GM23338 (cell line): ENCODE results near the gene POU3F3.
A peak's percentile ranks its signal among the peaks of the same experiment; 100 is the strongest.

ENCODE experiments used
- CREB1 ChIP-seq: fragments of 250-450 bp; sonication (Bioruptor Pico); IDR thresholded peaks from 2 replicates; pipeline ENCODE4 v1.5.0; 2020; ENCODE audit warnings: low read depth, mild to moderate bottlenecking, moderate library complexity
- EZH2 ChIP-seq: fragments of 200-600 bp; sonication (generic); IDR thresholded peaks from one replicate; pipeline ENCODE4 v1.8.0; 2017; ENCODE audit warnings: antibody characterized with exemption, mild to moderate bottlenecking, low read depth; ENCODE audit not compliant: unreplicated experiment
- EZH2phosphoT487 ChIP-seq: fragments of 200-600 bp; sonication (generic); IDR thresholded peaks from one replicate; pipeline ENCODE4 v1.8.1; 2018; ENCODE audit warnings: antibody characterized with exemption; ENCODE audit not compliant: unreplicated experiment
- JUNB ChIP-seq: IDR thresholded peaks from one replicate; pipeline ENCODE4 v1.6.1; 2016; ENCODE audit warnings: antibody characterized with exemption; ENCODE audit not compliant: unreplicated experiment
- POLR2AphosphoS5 ChIP-seq: IDR thresholded peaks from 2 replicates; pipeline ENCODE4 v1.6.1; 2016; ENCODE audit warnings: antibody characterized with exemption, low read depth
- TF ChIP-seq, protein P1 (sequence below): fragments of 250-450 bp; sonication (Bioruptor Pico); IDR thresholded peaks from 2 replicates; pipeline ENCODE4 v1.5.0; 2020; ENCODE audit warnings: mild to moderate bottlenecking, moderate library complexity
- TF ChIP-seq, protein P2 (sequence below), 2 experiments: fragments of 200-600 bp in 1 of 2; sonication (generic) in 1 of 2; conservative IDR thresholded peaks; 2 replicates each; pipeline versions ENCODE4 v1.5.1 to v1.6.1; 2016 to 2017; ENCODE audit warnings: antibody characterized with exemption in 2 of 2, low read depth in 2 of 2, mild to moderate bottlenecking in 2 of 2, moderate library complexity in 1 of 2
- TF ChIP-seq, protein P3 (sequence below): IDR thresholded peaks from one replicate; pipeline ENCODE4 v1.6.1; 2018; ENCODE audit warnings: antibody characterized with exemption; ENCODE audit not compliant: unreplicated experiment
- TF ChIP-seq, protein P4 (sequence below): IDR thresholded peaks from 2 replicates; pipeline ENCODE4 v1.6.1; 2016; ENCODE audit warnings: antibody characterized with exemption

DNA sequence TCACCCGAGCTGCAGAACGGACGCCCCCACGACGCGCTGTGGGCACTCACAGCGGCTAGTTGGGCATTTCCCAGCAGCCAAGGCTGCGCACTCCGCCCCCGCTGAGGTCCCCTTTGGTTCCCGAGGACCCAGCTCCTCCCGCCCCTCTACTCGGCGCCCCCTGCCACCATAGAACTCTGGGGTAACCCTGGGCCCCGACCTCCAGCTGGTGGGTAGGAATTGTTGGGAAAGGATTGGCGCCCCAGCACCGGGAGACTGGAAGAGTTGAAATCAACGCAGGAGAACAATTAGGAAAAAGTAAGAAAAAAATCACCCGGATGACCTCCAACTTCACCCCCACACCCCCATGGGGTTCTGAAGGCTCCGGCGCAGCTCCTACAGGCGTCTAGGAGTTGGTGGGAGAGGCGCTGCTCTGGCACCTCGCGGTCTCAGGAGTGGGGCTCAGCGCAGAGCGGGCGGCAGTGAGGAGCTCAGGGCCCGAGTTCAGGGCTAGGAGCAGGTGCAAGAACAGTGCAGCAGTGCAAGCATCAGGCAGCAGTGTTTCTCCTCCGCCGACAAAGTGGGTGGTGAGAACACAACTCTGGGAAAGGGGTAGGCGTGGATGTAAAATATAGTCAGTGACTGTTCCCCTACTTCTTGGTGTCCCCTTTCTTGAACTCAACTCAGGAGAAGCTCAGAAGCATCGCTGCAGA, 14.0 kb downstream of the POU3F3 start:
- TF ChIP-seq, protein P1, sequence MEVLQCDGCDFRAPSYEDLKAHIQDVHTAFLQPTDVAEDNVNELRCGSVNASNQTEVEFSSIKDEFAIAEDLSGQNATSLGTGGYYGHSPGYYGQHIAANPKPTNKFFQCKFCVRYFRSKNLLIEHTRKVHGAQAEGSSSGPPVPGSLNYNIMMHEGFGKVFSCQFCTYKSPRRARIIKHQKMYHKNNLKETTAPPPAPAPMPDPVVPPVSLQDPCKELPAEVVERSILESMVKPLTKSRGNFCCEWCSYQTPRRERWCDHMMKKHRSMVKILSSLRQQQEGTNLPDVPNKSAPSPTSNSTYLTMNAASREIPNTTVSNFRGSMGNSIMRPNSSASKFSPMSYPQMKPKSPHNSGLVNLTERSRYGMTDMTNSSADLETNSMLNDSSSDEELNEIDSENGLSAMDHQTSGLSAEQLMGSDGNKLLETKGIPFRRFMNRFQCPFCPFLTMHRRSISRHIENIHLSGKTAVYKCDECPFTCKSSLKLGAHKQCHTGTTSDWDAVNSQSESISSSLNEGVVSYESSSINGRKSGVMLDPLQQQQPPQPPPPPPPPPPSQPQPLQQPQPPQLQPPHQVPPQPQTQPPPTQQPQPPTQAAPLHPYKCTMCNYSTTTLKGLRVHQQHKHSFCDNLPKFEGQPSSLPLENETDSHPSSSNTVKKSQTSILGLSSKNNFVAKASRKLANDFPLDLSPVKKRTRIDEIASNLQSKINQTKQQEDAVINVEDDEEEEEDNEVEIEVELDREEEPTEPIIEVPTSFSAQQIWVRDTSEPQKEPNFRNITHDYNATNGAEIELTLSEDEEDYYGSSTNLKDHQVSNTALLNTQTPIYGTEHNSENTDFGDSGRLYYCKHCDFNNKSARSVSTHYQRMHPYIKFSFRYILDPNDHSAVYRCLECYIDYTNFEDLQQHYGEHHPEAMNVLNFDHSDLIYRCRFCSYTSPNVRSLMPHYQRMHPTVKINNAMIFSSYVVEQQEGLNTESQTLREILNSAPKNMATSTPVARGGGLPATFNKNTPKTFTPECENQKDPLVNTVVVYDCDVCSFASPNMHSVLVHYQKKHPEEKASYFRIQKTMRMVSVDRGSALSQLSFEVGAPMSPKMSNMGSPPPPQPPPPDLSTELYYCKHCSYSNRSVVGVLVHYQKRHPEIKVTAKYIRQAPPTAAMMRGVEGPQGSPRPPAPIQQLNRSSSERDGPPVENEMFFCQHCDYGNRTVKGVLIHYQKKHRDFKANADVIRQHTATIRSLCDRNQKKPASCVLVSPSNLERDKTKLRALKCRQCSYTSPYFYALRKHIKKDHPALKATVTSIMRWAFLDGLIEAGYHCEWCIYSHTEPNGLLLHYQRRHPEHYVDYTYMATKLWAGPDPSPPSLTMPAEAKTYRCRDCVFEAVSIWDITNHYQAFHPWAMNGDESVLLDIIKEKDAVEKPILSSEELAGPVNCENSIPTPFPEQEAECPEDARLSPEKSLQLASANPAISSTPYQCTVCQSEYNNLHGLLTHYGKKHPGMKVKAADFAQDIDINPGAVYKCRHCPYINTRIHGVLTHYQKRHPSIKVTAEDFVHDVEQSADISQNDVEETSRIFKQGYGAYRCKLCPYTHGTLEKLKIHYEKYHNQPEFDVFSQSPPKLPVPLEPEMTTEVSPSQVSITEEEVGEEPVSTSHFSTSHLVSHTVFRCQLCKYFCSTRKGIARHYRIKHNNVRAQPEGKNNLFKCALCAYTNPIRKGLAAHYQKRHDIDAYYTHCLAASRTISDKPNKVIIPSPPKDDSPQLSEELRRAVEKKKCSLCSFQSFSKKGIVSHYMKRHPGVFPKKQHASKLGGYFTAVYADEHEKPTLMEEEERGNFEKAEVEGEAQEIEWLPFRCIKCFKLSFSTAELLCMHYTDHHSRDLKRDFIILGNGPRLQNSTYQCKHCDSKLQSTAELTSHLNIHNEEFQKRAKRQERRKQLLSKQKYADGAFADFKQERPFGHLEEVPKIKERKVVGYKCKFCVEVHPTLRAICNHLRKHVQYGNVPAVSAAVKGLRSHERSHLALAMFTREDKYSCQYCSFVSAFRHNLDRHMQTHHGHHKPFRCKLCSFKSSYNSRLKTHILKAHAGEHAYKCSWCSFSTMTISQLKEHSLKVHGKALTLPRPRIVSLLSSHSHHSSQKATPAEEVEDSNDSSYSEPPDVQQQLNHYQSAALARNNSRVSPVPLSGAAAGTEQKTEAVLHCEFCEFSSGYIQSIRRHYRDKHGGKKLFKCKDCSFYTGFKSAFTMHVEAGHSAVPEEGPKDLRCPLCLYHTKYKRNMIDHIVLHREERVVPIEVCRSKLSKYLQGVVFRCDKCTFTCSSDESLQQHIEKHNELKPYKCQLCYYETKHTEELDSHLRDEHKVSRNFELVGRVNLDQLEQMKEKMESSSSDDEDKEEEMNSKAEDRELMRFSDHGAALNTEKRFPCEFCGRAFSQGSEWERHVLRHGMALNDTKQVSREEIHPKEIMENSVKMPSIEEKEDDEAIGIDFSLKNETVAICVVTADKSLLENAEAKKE: no peak
- TF ChIP-seq, protein P2, sequence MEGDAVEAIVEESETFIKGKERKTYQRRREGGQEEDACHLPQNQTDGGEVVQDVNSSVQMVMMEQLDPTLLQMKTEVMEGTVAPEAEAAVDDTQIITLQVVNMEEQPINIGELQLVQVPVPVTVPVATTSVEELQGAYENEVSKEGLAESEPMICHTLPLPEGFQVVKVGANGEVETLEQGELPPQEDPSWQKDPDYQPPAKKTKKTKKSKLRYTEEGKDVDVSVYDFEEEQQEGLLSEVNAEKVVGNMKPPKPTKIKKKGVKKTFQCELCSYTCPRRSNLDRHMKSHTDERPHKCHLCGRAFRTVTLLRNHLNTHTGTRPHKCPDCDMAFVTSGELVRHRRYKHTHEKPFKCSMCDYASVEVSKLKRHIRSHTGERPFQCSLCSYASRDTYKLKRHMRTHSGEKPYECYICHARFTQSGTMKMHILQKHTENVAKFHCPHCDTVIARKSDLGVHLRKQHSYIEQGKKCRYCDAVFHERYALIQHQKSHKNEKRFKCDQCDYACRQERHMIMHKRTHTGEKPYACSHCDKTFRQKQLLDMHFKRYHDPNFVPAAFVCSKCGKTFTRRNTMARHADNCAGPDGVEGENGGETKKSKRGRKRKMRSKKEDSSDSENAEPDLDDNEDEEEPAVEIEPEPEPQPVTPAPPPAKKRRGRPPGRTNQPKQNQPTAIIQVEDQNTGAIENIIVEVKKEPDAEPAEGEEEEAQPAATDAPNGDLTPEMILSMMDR (conservative IDR thresholded peaks at IDR 0.05; ENCODE audit: low read depth in 2 of 2): no peak
- TF ChIP-seq POLR2AphosphoS5 (no peak), EZH2 (peak; percentile 96), JUNB (no peak), EZH2phosphoT487 (peak; percentile 65), CREB1 (no peak)
- TF ChIP-seq, protein P3, sequence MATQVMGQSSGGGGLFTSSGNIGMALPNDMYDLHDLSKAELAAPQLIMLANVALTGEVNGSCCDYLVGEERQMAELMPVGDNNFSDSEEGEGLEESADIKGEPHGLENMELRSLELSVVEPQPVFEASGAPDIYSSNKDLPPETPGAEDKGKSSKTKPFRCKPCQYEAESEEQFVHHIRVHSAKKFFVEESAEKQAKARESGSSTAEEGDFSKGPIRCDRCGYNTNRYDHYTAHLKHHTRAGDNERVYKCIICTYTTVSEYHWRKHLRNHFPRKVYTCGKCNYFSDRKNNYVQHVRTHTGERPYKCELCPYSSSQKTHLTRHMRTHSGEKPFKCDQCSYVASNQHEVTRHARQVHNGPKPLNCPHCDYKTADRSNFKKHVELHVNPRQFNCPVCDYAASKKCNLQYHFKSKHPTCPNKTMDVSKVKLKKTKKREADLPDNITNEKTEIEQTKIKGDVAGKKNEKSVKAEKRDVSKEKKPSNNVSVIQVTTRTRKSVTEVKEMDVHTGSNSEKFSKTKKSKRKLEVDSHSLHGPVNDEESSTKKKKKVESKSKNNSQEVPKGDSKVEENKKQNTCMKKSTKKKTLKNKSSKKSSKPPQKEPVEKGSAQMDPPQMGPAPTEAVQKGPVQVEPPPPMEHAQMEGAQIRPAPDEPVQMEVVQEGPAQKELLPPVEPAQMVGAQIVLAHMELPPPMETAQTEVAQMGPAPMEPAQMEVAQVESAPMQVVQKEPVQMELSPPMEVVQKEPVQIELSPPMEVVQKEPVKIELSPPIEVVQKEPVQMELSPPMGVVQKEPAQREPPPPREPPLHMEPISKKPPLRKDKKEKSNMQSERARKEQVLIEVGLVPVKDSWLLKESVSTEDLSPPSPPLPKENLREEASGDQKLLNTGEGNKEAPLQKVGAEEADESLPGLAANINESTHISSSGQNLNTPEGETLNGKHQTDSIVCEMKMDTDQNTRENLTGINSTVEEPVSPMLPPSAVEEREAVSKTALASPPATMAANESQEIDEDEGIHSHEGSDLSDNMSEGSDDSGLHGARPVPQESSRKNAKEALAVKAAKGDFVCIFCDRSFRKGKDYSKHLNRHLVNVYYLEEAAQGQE: no peak
- TF ChIP-seq, protein P4, sequence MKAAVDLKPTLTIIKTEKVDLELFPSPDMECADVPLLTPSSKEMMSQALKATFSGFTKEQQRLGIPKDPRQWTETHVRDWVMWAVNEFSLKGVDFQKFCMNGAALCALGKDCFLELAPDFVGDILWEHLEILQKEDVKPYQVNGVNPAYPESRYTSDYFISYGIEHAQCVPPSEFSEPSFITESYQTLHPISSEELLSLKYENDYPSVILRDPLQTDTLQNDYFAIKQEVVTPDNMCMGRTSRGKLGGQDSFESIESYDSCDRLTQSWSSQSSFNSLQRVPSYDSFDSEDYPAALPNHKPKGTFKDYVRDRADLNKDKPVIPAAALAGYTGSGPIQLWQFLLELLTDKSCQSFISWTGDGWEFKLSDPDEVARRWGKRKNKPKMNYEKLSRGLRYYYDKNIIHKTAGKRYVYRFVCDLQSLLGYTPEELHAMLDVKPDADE: no peak
